ENCODE results near the gene PARK7.

DNA sequence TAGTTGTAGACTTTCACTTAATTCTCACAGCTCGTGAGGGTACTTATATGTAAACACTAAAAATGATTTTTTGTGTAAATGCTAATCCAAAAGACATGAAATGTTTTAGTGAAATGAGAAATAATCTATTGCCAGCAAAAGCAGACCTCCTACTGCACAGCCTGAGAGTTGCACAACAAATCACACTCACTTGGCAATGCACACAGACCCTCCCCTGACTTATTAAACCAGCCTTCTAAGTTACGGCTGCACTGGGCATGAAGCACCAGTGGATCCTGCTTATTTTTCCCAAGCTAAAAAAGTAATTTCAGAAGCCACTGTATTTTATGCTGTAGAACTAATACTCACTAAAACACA is 54.3 kb downstream of the PARK7 start:
- TF ChIP-seq, protein P1, sequence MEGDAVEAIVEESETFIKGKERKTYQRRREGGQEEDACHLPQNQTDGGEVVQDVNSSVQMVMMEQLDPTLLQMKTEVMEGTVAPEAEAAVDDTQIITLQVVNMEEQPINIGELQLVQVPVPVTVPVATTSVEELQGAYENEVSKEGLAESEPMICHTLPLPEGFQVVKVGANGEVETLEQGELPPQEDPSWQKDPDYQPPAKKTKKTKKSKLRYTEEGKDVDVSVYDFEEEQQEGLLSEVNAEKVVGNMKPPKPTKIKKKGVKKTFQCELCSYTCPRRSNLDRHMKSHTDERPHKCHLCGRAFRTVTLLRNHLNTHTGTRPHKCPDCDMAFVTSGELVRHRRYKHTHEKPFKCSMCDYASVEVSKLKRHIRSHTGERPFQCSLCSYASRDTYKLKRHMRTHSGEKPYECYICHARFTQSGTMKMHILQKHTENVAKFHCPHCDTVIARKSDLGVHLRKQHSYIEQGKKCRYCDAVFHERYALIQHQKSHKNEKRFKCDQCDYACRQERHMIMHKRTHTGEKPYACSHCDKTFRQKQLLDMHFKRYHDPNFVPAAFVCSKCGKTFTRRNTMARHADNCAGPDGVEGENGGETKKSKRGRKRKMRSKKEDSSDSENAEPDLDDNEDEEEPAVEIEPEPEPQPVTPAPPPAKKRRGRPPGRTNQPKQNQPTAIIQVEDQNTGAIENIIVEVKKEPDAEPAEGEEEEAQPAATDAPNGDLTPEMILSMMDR (IDR thresholded peaks at IDR 0.05), result no peak
- TF ChIP-seq POLR2A (IDR thresholded peaks at IDR 0.05), result no peak
- peak in 1 of 2 donors; percentile 14 for TF ChIP-seq EP300 (IDR thresholded peaks at IDR 0.05)
